IMR-90 (cell line): ENCODE results near the gene SPAG16.

Experiments
- BHLHE40 ChIP-seq: fragments of 150-350 bp; IDR thresholded peaks from 2 replicates; pipeline ENCODE4 v1.6.1; 2016; ENCODE audit warnings: mild to moderate bottlenecking, low read depth, low read length
- CEBPB ChIP-seq: IDR thresholded peaks from 2 replicates; pipeline ENCODE4 v1.6.1; 2012; ENCODE audit warnings: low read depth, low read length, improper control_type of control experiment
- CTCF ChIP-seq: conservative IDR thresholded peaks from 2 replicates; pipeline ENCODE4 v1.5.1; 2012; ENCODE audit warnings: mild to moderate bottlenecking, low read depth, low read length, improper control_type of control experiment
- ELK1 ChIP-seq: fragments of 150-350 bp; IDR thresholded peaks from 2 replicates; pipeline ENCODE4 v1.6.1; 2016; ENCODE audit warnings: low read depth, mild to moderate bottlenecking, low read length, moderate library complexity, borderline replicate concordance
- FOS ChIP-seq: fragments of 150-350 bp; IDR thresholded peaks from 2 replicates; pipeline ENCODE4 v1.6.1; 2016; ENCODE audit warnings: low read depth, low read length
- MAFK ChIP-seq: IDR thresholded peaks from 2 replicates; pipeline ENCODE4 v1.6.1; 2012; ENCODE audit warnings: low read depth, low read length, improper control_type of control experiment
- POLR2A ChIP-seq: IDR thresholded peaks from 2 replicates; pipeline ENCODE4 v1.6.1; 2012; ENCODE audit warnings: mild to moderate bottlenecking, low read depth, low read length
- RAD21 ChIP-seq: IDR thresholded peaks from 2 replicates; pipeline ENCODE4 v1.6.1; 2012; ENCODE audit warnings: low read length, improper control_type of control experiment
- RFX5 ChIP-seq: IDR thresholded peaks from 2 replicates; pipeline ENCODE4 v1.8.0; 2012; ENCODE audit warnings: low read depth, mild to moderate bottlenecking, low read length, moderate library complexity
- SMC3 ChIP-seq: fragments of 150-350 bp; IDR thresholded peaks from 2 replicates; pipeline ENCODE4 v1.6.1; 2016; ENCODE audit warnings: low read depth, mild to moderate bottlenecking, antibody characterized with exemption, low read length, moderate library complexity
- USF2 ChIP-seq: fragments of 150-350 bp; IDR thresholded peaks from 2 replicates; pipeline ENCODE4 v1.6.1; 2017; ENCODE audit warnings: mild to moderate bottlenecking, antibody characterized with exemption, low read length, low read depth

- TF ChIP-seq POLR2A (no peak), FOS (no peak), CTCF (no peak), RFX5 (no peak), BHLHE40 (no peak), MAFK (no peak), CEBPB (no peak), ELK1 (no peak), SMC3 (no peak), RAD21 (no peak), USF2 (no peak)
Observed at GRCh38 chr2:214201892-214202291, 917.6 kb downstream of the SPAG16 start.
